Mucosa of descending colon (tissue), 3 donors: ENCODE data around the gene HSD3B7. TPM values are rescaled to one million over a fixed set of nuclear protein-coding genes. Genes with fewer than 3 reads are reported as not detected.

Experiments used
- ATAC-seq: fragments of 200-7000 bp; cut with Tn5 transposase; one replicate; pipeline ENCODE4 v1.9.1; 2020; ENCODE audit warnings: mild to moderate bottlenecking, moderate library complexity
- DNase-seq, 3 donors: peaks; one replicate each; pipeline ENCODE4 v3.0.0-alpha.2; 2020
- H3K36me3 ChIP-seq: fragments of 200-600 bp; one replicate; pipeline ENCODE4 v1.8.0; 2021; ENCODE audit warnings: low read depth, mild to moderate bottlenecking
- H3K4me1 ChIP-seq: fragments of 200-600 bp; one replicate; pipeline ENCODE4 v1.8.0; 2021; ENCODE audit warnings: low read depth, mild to moderate bottlenecking
- H3K4me3 ChIP-seq: fragments of 200-600 bp; one replicate; pipeline ENCODE4 v1.8.0; 2021; ENCODE audit warnings: mild to moderate bottlenecking
- H3K9me3 ChIP-seq: fragments of 200-600 bp; one replicate; pipeline ENCODE4 v1.8.0; 2021; ENCODE audit warnings: mild to moderate bottlenecking
- CTCF ChIP-seq: fragments of 200-600 bp; IDR thresholded peaks from one replicate; pipeline ENCODE4 v1.8.0; 2022; ENCODE audit warnings: antibody characterized with exemption, mild to moderate bottlenecking
- intact Hi-C, 2 donors: fragments of 100-400 bp; cut with DNase I in 1 of 2; cut with micrococcal nuclease in 1 of 2; formaldehyde crosslinking; loops; one replicate each; pipeline versions ENCODE4 v1.11.0 to v1.11.1; 2022; cut with DNase I, micrococcal nuclease
- total RNA-seq, 3 donors: library from RNA; stranded (reverse); fragmentation: NEBNext Ultra II Directional in 2 of 3; extraction: Animal tissue kit (Norgen Biotek cat#: 25700) in 2 of 3; gene quantifications; one replicate each; pipeline versions ENCODE4 v1.2.1 to v1.2.4, GENCODE V29; 2021 to 2023
- donor health status: DM: no; HTN: no; CAD: no; lungs with moderate emphysema.
- donor health status: DM: no; HTN: no; CAD: no.
- donor health status: DM: no; HTN: yes; CAD: no.

Gene HSD3B7
- total RNA-seq, 3 donors from 2014 or later: 16.5 to 27.7 (median 23.2) TPM

- H3K36me3 ChIP-seq: no peaks in the 10 kb centered on the region
- H3K4me1 ChIP-seq: peaks cover 15% of the 10 kb centered on the region
- DNase-seq: no peak
- intact Hi-C loops: loop anchor here in 1 of 2 donors (5.0 kb wide), 1 partner anchor 77 kb away; no protein-coding TSS in a partner anchor
- H3K9me3 ChIP-seq: no peaks in the 10 kb centered on the region
- ATAC-seq: no peak
- H3K4me3 ChIP-seq: no peak overlapping the region
- no peak for TF ChIP-seq CTCF
Observed at GRCh38 chr16:30944352-30944751, 40.7 kb upstream of the HSD3B7 start.

- Histone ChIP-seq H3K9me3 (no peaks in the 10 kb centered on the region), H3K36me3 (no peaks in the 10 kb centered on the region), H3K4me3 (no peak overlapping the region), H3K4me1 (peaks cover 26% of the 10 kb centered on the region)
- ATAC-seq (no peak), DNase-seq (peak in 2 of 3 donors; percentile 44 to 63)
- no peak for TF ChIP-seq CTCF
- intact Hi-C loops: no loop called here
Observed at GRCh38 chr16:30946671-30947540, 38.1 kb upstream of the HSD3B7 start.

- TF ChIP-seq CTCF: no peak
- no peaks in the 10 kb centered on the region for H3K36me3 ChIP-seq
- no peak for ATAC-seq
- intact Hi-C loops: no loop called here
- no peaks in the 10 kb centered on the region for H3K9me3 ChIP-seq
- H3K4me1 ChIP-seq: peaks cover 20% of the 10 kb centered on the region
- DNase-seq: no peak
- H3K4me3 ChIP-seq: no peak overlapping the region
Observed at GRCh38 chr16:30947541-30947858, 37.5 kb upstream of the HSD3B7 start.

GRCh38 chr16:30947859-30948666 lies 36.9 kb upstream of the HSD3B7 start:
- Histone ChIP-seq H3K36me3 (no peaks in the 10 kb centered on the region), H3K9me3 (no peaks in the 10 kb centered on the region), H3K4me1 (peaks cover 16% of the 10 kb centered on the region), H3K4me3 (peak overlapping the region; percentile 56)
- intact Hi-C loops: no loop called here
- DNase-seq (peak; percentile 78 to 85 (median 79)), ATAC-seq (peak; percentile 39)
- TF ChIP-seq CTCF: no peak

GRCh38 chr16:30948667-30949649 lies 36.0 kb upstream of the HSD3B7 start, which contains the start of gene ORAI3:
Gene ORAI3, plus strand, starts transcription at chr16:30949068. Its CDS starts 222 bp downstream, at chr16:30949290.
- TF ChIP-seq CTCF: no peak
- peak; percentile 73 for ATAC-seq

More at GRCh38 chr16:30948667-30949649, 36.0 kb upstream of the HSD3B7 start, which contains the start of gene ORAI3:
- Histone ChIP-seq H3K9me3 (no peaks in the 10 kb centered on the region), H3K4me3 (peak within 1 kb of the TSS; percentile 56), H3K36me3 (no peaks in the 10 kb centered on the region), H3K4me1 (peaks cover 19% of the 10 kb centered on the region)
- DNase-seq: peak; percentile 79 to 91 (median 82)
- intact Hi-C loops: no loop called here
